ENCODE results near the gene LAMP1. TPM values are rescaled to one million over a fixed set of nuclear protein-coding genes. Genes with fewer than 3 reads are reported as not detected.
A peak's percentile ranks its signal among the peaks of the same experiment; 100 is the strongest.

The LAMP1 gene
- total RNA-seq, 1 donor from 2014 or later: 413 TPM

GRCh38 chr13:113274721-113275120, 22.3 kb upstream of the LAMP1 start:
- no peak for DNase-seq (ENCODE audit: extremely low spot score, unreplicated experiment)
- H3K4me3 Mint-ChIP-seq (ENCODE audit: unreplicated experiment): no peak overlapping the region
- peaks cover 19% of the 10 kb centered on the region for H3K4me1 Mint-ChIP-seq (ENCODE audit: unreplicated experiment)
- no peaks in the 10 kb centered on the region for H3K27me3 Mint-ChIP-seq (ENCODE audit: unreplicated experiment)
- peaks cover 2% of the 10 kb centered on the region for H3K36me3 Mint-ChIP-seq (ENCODE audit: unreplicated experiment)
- H3K9me3 Mint-ChIP-seq (ENCODE audit: unreplicated experiment): peaks cover 3% of the 10 kb centered on the region
- H3K27ac Mint-ChIP-seq (ENCODE audit: unreplicated experiment): peak overlapping the region; percentile 58
- no peak for TF ChIP-seq CTCF (IDR thresholded peaks at IDR 0.05)

GRCh38 chr13:113275387-113275786, 21.7 kb upstream of the LAMP1 start:
- Mint-ChIP-seq H3K36me3 (ENCODE audit: unreplicated experiment) (peaks cover 2% of the 10 kb centered on the region), H3K4me3 (ENCODE audit: unreplicated experiment) (no peak overlapping the region), H3K4me1 (ENCODE audit: unreplicated experiment) (peaks cover 19% of the 10 kb centered on the region), H3K9me3 (ENCODE audit: unreplicated experiment) (peaks cover 3% of the 10 kb centered on the region), H3K27me3 (ENCODE audit: unreplicated experiment) (no peaks in the 10 kb centered on the region), H3K27ac (ENCODE audit: unreplicated experiment) (peak overlapping the region; percentile 58)
- TF ChIP-seq CTCF (IDR thresholded peaks at IDR 0.05): peak; percentile 75
- no peak for DNase-seq (ENCODE audit: extremely low spot score, unreplicated experiment)

- Mint-ChIP-seq H3K9me3 (ENCODE audit: unreplicated experiment) (peaks cover 3% of the 10 kb centered on the region), H3K36me3 (ENCODE audit: unreplicated experiment) (no peaks in the 10 kb centered on the region), H3K4me1 (ENCODE audit: unreplicated experiment) (peaks cover 4% of the 10 kb centered on the region), H3K27me3 (ENCODE audit: unreplicated experiment) (peaks cover 9% of the 10 kb centered on the region), H3K27ac (ENCODE audit: unreplicated experiment) (no peak overlapping the region), H3K4me3 (ENCODE audit: unreplicated experiment) (no peak overlapping the region)
- no peak for TF ChIP-seq CTCF (IDR thresholded peaks at IDR 0.05)
- DNase-seq (ENCODE audit: extremely low spot score, unreplicated experiment): no peak
These were observed 16.9 kb upstream of the LAMP1 start for GRCh38 chr13:113280126-113280525.

- Mint-ChIP-seq H3K4me1 (ENCODE audit: unreplicated experiment) (no peaks in the 10 kb centered on the region), H3K4me3 (ENCODE audit: unreplicated experiment) (no peak overlapping the region), H3K36me3 (ENCODE audit: unreplicated experiment) (no peaks in the 10 kb centered on the region), H3K27me3 (ENCODE audit: unreplicated experiment) (peaks cover 23% of the 10 kb centered on the region), H3K9me3 (ENCODE audit: unreplicated experiment) (no peaks in the 10 kb centered on the region), H3K27ac (ENCODE audit: unreplicated experiment) (no peak overlapping the region)
- TF ChIP-seq CTCF (IDR thresholded peaks at IDR 0.05): no peak
- DNase-seq (ENCODE audit: extremely low spot score, unreplicated experiment): no peak
These were observed 13.1 kb upstream of the LAMP1 start for GRCh38 chr13:113283904-113284303.

- Mint-ChIP-seq H3K36me3 (ENCODE audit: unreplicated experiment) (no peaks in the 10 kb centered on the region), H3K4me3 (ENCODE audit: unreplicated experiment) (no peak overlapping the region), H3K27ac (ENCODE audit: unreplicated experiment) (no peak overlapping the region), H3K27me3 (ENCODE audit: unreplicated experiment) (peaks cover 31% of the 10 kb centered on the region), H3K4me1 (ENCODE audit: unreplicated experiment) (peaks cover 17% of the 10 kb centered on the region), H3K9me3 (ENCODE audit: unreplicated experiment) (no peaks in the 10 kb centered on the region)
- no peak for DNase-seq (ENCODE audit: extremely low spot score, unreplicated experiment)
- TF ChIP-seq CTCF (IDR thresholded peaks at IDR 0.05): no peak
These were observed 8.2 kb upstream of the LAMP1 start for GRCh38 chr13:113288880-113289279.
